ENCODE data around the gene PARVG.

Gene PARVG

GRCh38 chr22:44249376-44250147, 68.8 kb downstream of the PARVG start:
- H3K4me3 ChIP-seq (replicated peaks; ENCODE audit: low read depth, low read length) = no peak overlapping the region
- no peak for DNase-seq (ENCODE audit: low read depth)
- no peak for TF ChIP-seq CTCF (IDR thresholded peaks at IDR 0.05; ENCODE audit: low read length, missing control alignments)

- TF ChIP-seq CTCF (IDR thresholded peaks at IDR 0.05; ENCODE audit: low read length, missing control alignments) = no peak
- DNase-seq (ENCODE audit: low read depth) = no peak
- H3K4me3 ChIP-seq (replicated peaks; ENCODE audit: low read depth, low read length) = no peak overlapping the region
These were observed 74.1 kb downstream of the PARVG start for GRCh38 chr22:44254811-44255210.

GRCh38 chr22:44256085-44256484, 75.4 kb downstream of the PARVG start:
- TF ChIP-seq CTCF (IDR thresholded peaks at IDR 0.05; ENCODE audit: low read length, missing control alignments) = no peak
- DNase-seq (ENCODE audit: low read depth) = no peak
- H3K4me3 ChIP-seq (replicated peaks; ENCODE audit: low read depth, low read length) = no peak overlapping the region

- DNase-seq (ENCODE audit: low read depth) = no peak
- H3K4me3 ChIP-seq (replicated peaks; ENCODE audit: low read depth, low read length) = no peak overlapping the region
- no peak for TF ChIP-seq CTCF (IDR thresholded peaks at IDR 0.05; ENCODE audit: low read length, missing control alignments)
These were observed 76.1 kb downstream of the PARVG start for GRCh38 chr22:44256556-44257485.
